GM18907 (cell line): Measurements from ENCODE around the gene PTPRD.

ENCODE experiments used
- ATAC-seq: cut with Tn5 transposase; IDR thresholded peaks from one replicate; pipeline ENCODE4 v1.9.1; 2021; ENCODE audit warnings: mild to moderate bottlenecking, moderate library complexity; ENCODE audit not compliant: unreplicated experiment

The PTPRD gene

DNA sequence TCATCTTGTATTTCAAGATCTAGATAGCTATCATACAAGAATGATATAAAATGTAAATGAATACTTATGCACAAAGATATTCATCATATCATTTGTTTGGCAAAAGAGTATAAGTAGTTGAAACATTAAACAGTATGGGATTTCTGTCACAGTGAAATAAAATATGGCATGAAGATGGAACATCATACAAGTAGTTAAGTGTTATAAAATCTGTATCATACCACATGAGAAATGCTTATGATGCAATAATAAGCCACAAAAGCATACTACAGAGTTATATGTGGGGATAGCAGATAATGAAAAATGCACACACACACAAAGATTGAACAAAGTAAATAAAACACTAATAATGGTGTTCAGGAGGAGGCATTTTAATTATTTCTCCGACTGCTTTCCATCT, 1975.2 kb downstream of the PTPRD start:
- no peak for ATAC-seq

DNA sequence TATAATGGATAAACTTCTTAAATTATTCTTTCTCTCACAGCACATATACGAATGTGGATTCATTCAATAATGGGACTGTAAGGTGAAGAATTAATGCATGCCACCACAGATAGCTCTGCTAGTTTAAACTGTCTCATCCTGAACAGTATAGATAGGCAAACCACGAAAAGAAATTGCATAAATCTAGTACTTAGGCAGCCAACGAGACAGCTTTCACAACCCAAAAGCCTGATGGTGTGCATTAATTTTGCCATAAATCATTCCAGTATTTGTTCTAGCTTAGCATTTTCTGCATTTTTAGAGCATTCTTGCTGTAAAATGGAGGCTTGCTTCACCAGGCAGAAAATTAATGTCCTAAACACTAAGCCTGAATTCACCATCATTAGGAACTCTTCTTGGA, 1979.0 kb downstream of the PTPRD start:
- ATAC-seq = no peak

GRCh38 chr9:8632493-8632892, 1980.3 kb downstream of the PTPRD start:
- ATAC-seq = no peak

DNA sequence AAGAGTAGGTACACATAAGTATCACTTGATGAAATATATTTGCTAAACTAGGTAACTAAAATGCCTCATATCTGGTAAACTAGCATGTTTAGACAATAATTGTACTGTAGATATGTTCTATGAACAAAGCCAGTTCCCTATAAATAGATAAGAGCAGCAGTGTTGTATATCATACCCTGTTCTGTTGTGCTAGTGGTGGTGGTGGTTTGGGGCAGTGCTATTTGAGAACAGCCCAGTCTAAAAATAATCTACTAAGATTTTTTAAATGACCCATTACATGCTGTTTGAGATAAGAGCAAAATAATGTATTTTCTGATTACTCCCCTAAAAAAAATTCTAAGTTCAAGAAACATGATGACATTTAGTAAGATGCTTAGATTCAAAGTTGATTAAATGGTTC, 1984.0 kb downstream of the PTPRD start:
- ATAC-seq = no peak

DNA sequence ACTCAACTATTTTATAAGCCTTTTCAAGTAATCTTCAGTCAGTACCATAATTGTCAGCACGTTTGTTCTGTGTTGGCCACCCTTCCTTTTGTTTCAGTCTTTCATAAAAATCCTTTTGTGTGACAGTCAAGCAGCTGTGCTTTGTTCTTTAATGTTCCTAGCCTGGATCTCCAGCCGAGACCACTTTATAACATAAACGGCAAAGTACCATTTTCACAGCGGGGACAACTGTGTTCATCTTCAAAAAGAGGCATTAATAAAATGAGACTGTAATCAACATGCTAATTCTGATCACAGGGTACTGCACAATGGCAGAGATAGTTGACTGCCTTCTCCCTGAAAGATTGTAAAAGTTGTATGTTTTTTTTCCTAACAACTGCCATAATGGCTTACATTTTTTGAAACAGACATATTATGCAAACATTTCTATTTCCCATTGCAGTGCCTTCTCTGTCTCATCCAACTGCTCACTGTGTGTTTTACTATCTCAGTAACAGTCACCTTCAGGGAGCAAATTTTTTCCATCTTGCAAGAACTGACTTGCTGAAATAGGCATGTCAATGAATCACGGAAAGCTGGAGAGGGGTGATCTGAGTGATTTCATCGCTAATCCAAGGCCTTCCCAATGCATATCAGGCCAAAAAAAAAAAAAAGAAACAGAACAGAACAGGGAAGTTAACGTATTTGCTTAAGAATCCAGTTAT, 1984.7 kb downstream of the PTPRD start:
- no peak for ATAC-seq

- no peak for ATAC-seq
Measured at GRCh38 chr9:8622871-8623270, 1989.9 kb downstream of the PTPRD start.

GRCh38 chr9:8622222-8622802, 1990.5 kb downstream of the PTPRD start:
- ATAC-seq = no peak

DNA sequence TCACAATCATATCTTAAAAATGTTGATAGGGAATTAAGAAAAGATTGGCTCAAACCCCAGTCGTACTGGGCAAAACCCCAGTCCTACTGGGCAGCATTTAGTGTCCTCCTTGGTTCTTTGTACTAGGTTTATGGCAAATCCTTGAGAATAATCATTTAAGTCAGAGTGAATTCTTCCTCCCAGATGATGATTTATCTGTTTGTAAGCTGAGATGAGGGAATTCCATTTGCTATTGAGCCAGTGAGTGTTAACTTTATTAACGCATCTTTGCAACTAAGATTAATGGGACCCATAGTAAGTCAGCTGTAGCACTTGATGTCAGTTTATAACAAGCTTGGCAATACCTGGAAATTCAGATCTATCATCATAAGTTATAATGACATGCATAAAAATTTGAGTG, 1991.4 kb downstream of the PTPRD start:
- ATAC-seq = no peak

DNA sequence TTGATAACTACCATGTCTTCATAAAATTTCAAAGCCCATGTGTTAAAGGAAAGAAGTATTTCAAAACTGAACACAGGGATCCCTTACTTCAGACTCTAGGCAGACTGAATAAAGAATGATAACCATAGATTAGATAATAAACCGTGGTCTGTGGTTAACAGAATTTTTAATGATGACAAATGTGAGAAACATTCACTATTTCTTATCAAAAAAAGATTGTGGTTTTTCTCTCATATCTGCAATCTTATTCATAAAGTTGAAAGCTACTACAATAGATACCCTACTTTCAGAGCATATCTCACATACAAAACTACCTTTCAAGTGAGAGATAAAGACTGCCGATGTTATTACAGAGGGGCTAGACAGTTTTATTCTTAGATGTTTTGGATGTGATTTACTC, 1996.4 kb downstream of the PTPRD start:
- no peak for ATAC-seq

DNA sequence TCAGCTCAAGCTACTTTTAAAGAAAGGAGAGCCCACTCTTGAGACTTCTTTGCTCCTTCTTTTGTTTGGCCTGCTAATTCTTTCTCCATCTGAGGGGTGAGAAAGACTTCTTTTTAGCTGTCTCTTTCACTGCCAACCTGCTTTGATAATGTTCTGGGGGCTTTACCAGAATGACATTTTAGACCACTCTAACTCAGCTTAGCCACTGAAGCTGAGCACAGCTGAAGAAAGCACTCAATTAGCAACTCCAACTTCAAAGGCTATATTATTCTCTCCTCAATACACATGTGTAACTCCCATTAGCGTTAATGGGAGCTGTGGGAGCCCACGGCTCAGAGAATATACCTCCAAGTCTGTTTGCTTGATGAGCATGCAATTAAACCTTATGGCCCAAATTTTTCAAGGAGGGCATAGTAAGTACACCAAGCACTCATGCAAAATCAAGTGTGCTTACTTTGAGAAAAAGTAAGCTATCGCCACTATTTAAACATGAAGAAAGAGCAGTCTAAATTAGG, 1997.8 kb downstream of the PTPRD start:
- no peak for ATAC-seq

- no peak for ATAC-seq
Measured at GRCh38 chr9:8613346-8613825, 1999.4 kb downstream of the PTPRD start.

DNA sequence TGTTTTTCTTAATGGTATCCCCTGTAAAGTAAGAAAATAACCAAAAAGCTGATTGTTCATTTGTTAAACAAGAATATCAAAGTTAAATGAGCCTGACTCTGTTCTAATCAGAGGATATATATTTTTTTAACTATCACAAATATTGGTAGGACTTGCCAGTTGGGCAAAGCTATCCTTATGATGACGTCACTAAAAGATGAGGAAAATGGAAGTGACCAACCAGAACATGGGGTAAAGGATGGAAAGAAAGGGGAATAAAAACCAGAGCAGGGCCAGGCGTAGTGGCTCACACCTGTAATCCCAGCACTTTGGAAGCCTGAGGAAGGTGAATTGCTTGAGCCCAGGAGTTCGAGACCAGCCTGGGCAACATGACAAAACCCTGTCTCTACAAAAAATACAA, 2001.6 kb downstream of the PTPRD start:
- no peak for ATAC-seq

- ATAC-seq = no peak
Measured at GRCh38 chr9:8610256-8610655, 2002.5 kb downstream of the PTPRD start.

DNA sequence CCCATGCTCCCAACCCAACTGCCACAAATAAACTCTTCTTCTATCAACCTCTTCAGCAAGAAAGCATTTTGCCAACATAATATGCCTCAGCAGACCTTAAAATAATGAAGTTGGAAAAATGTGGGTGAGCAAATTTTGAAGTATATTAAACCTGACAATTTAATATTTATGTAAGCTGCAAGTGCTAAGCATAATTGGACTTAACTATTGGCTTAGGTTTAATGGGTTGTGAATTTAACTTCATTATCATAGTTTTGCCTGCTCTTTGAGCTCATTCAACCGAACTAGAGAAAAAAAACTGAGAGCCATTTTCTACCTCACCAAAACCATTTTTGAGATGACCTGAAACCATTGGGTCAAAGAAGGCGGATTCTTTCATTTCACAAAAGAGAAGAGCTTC, 2007.7 kb downstream of the PTPRD start:
- ATAC-seq = no peak

DNA sequence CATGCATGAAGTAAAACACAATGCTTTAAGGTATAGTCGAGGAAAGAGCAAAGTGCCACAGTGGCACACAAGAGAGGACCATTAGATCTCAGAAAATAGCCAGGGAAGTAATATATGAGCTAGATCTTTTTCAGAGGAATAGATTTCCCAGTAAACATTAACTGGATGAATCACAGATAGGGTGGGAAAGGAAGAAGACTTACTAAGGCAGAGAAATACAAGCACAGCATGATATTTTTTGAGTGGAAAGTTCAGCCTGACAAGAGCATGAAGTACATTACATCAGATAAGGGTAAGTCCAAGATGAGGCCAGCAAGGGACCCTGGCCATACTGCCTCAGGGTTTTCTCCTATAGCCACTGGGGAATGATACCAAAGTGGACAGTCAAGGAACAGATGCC, 2008.6 kb downstream of the PTPRD start:
- ATAC-seq = no peak

GRCh38 chr9:8600914-8601680, 2011.7 kb downstream of the PTPRD start:
- ATAC-seq = no peak

- no peak for ATAC-seq
Measured at GRCh38 chr9:8599937-8600336, 2012.9 kb downstream of the PTPRD start.

DNA sequence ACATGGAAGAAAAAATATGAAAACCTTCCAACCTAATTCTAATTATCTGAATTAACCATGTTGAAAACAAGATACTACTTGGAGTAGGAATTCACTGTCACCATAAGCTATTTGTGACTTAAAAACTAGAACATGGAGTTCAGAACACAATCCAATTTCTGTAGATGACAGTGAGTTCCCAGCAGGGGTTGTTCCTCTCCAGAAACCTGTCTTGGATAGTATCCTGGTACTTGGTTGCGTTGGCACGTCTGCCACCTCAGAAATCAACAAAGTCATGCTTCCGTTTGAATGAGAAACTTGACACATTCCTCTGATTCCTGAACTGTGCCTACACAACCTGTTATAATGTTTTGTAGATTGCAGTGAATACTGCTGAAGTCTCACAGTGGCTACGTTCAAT, 2023.3 kb downstream of the PTPRD start:
- no peak for ATAC-seq

DNA sequence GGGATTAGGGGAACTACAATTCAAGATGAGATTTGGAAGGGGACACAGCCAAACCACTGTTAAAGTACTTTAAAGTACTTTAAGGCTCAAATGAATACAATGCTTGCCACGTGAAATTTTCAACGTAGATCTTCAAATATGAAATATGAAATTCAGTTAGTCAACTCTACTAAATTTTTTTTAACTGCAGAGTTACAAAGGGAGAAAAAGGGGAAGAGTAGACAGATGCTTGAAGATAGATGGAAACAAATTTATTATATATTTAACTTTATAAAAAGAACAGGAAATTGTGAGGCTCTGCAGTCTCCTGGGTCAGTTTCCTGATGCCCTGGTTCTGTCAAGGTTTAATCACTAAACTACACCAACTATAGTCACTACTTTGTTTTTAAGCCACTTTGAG, 2027.8 kb downstream of the PTPRD start:
- ATAC-seq = no peak

GRCh38 chr9:8579661-8580060, 2033.1 kb downstream of the PTPRD start:
- ATAC-seq = no peak

GRCh38 chr9:8576741-8577140, 2036.1 kb downstream of the PTPRD start:
- ATAC-seq = no peak

DNA sequence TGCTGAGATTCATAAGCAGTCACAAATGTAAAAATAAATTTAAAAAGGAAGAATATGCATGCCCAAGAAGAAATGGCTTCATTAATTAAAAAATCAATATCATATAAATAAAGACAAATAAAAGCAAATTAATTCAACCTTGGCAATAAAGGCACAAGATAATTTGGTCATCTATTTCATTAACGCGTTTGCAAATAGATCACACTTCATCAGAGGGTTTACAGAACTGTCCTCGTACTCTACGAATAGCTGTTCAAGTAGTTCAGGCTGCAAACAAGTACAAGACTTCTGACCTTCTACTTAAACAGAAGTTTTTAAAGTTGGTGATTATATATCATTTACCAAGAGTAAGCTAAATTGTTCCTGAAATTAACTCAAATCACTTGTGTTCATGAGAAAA, 2038.0 kb downstream of the PTPRD start:
- ATAC-seq = no peak
